Measurements from ENCODE around the gene KRTAP1-5. TPM values are rescaled to one million over a fixed set of nuclear protein-coding genes. Genes with fewer than 3 reads are reported as not detected.

Gene KRTAP1-5
- total RNA-seq, 5 donors from 2014 or later (not counting 1 experiment from before 2014, with no cell fraction given), result not detected

DNA sequence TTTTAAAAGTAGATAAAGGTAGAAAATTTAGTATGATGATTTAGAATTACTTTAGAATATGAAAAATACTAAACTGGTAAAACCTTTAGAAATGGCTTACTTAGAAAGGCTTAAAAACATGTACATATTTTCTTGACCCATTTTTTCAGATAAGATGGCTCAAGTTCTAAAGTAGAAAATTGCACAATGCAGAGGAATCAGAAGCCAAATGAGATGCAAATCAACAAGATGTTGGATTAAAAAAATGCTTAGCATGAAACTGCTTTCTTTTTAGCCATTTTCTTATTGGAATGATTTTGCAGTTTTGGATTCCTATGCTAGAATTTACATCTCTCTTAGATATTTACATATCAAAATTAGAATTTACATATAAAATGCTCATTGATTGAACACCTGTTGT, 16.6 kb downstream of the KRTAP1-5 start:
- Histone ChIP-seq H3K36me3 (ENCODE audit: control insufficient read depth in 2 of 2, extremely low read depth in 1 of 2, insufficient read depth in 1 of 2, low read length in 1 of 2) (no peaks in the 10 kb centered on the region), H3K9me3 (no peaks in the 10 kb centered on the region), H3K27ac (ENCODE audit: low read length) (no peak overlapping the region), H3K27me3 (replicated peaks in 1 of 2; ENCODE audit: control insufficient read depth in 2 of 2, extremely low read depth in 1 of 2, insufficient read depth in 2 of 2, low read length in 1 of 2) (peaks cover 0 to 5% of the 10 kb centered on the region in 2 experiments), H3K4me3 (ENCODE audit: control insufficient read depth in 1 of 2, extremely low read depth in 1 of 2, low read length in 1 of 2) (no peak overlapping the region), H3K4me1 (ENCODE audit: control insufficient read depth in 1 of 2, extremely low read depth in 1 of 2, insufficient read depth in 2 of 2, low read length in 2 of 2) (no peaks in the 10 kb centered on the region)
- ChIA-PET CTCF (no interaction called here), POLR2A (no interaction called here)
- DNase-seq (no peak), ATAC-seq (replicated peaks in 1 of 4) (no peak)
- no peak overlapping the region for H3K4me3 Mint-ChIP-seq
- no peak overlapping the region for H3K27ac Mint-ChIP-seq
- H3K27me3 Mint-ChIP-seq, result peaks cover 0 to 2% of the 10 kb centered on the region in 2 donors
- H3K9me3 Mint-ChIP-seq, result no peaks in the 10 kb centered on the region
- H3K36me3 Mint-ChIP-seq, result no peaks in the 10 kb centered on the region
- H3K4me1 Mint-ChIP-seq, result no peaks in the 10 kb centered on the region

DNA sequence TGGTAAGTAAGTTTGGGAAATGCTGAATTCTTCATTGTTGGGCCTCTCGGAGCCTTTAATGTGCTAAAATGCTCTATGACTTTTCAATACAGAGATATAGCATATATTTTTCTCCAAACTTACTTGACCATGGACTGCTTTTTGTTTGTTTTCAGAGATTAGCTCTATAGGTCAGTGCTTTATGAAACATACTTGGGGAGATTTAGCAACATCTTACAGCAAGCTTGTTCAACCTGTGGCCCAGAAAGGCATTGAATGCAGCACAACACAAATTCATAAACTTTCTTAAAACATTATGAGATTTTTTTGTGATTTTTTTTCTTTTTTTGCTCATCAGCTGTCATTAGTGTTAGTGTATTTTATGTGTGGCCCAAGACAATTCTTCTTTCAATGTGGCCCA, 17.1 kb downstream of the KRTAP1-5 start:
- Mint-ChIP-seq H3K27me3 (no peaks in the 10 kb centered on the region), H3K4me1 (no peaks in the 10 kb centered on the region), H3K9me3 (no peaks in the 10 kb centered on the region), H3K4me3 (no peak overlapping the region), H3K27ac (no peak overlapping the region), H3K36me3 (no peaks in the 10 kb centered on the region)
- no peak overlapping the region for H3K27ac ChIP-seq (ENCODE audit: low read length)
- DNase-seq (no peak), ATAC-seq (replicated peaks in 1 of 4) (no peak)
- no peak overlapping the region for H3K4me3 ChIP-seq (ENCODE audit: control insufficient read depth in 1 of 2, extremely low read depth in 1 of 2, low read length in 1 of 2)
- no peaks in the 10 kb centered on the region for H3K36me3 ChIP-seq (ENCODE audit: control insufficient read depth in 2 of 2, extremely low read depth in 1 of 2, insufficient read depth in 1 of 2, low read length in 1 of 2)
- no CpG with 5 or more reads among the region's 1 CpG for WGBS (ENCODE audit: insufficient coverage)
- H3K4me1 ChIP-seq (ENCODE audit: control insufficient read depth in 1 of 2, extremely low read depth in 1 of 2, insufficient read depth in 2 of 2, low read length in 2 of 2), result no peaks in the 10 kb centered on the region
- ChIA-PET CTCF (no interaction called here), POLR2A (no interaction called here)
- no peaks in the 10 kb centered on the region for H3K9me3 ChIP-seq
- H3K27me3 ChIP-seq (replicated peaks in 1 of 2; ENCODE audit: control insufficient read depth in 2 of 2, extremely low read depth in 1 of 2, insufficient read depth in 2 of 2, low read length in 1 of 2), result peaks cover 0 to 5% of the 10 kb centered on the region in 2 experiments

DNA sequence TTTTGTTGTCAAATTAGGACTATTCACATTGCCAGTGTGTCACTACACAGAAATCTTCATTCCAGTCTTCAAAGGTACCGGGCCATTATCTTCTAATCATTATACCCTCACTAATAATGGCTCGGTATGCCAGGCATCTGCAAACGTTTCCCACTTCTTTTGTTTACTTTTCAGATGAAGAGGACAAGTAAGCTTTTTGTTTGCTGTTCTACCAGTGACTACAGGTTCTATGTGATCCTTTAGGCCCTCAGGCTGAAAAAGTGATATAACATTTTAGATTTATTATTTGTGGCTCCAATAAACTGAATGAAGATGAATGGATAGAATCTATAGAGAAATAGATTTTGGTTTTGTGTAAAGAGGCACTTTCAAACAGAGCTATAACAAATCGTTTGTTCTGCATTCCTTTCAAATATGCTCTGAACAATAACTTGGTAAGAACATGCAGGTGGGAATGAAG, 17.7 kb downstream of the KRTAP1-5 start:
- Histone ChIP-seq H3K9me3 (no peaks in the 10 kb centered on the region), H3K27ac (ENCODE audit: low read length) (no peak overlapping the region), H3K4me3 (ENCODE audit: control insufficient read depth in 1 of 2, extremely low read depth in 1 of 2, low read length in 1 of 2) (no peak overlapping the region), H3K36me3 (ENCODE audit: control insufficient read depth in 2 of 2, extremely low read depth in 1 of 2, insufficient read depth in 1 of 2, low read length in 1 of 2) (no peaks in the 10 kb centered on the region), H3K27me3 (replicated peaks in 1 of 2; ENCODE audit: control insufficient read depth in 2 of 2, extremely low read depth in 1 of 2, insufficient read depth in 2 of 2, low read length in 1 of 2) (peaks cover 0 to 8% of the 10 kb centered on the region in 2 experiments), H3K4me1 (ENCODE audit: control insufficient read depth in 1 of 2, extremely low read depth in 1 of 2, insufficient read depth in 2 of 2, low read length in 2 of 2) (no peaks in the 10 kb centered on the region)
- no peak overlapping the region for H3K27ac Mint-ChIP-seq
- ChIA-PET CTCF (no interaction called here), POLR2A (no interaction called here)
- H3K27me3 Mint-ChIP-seq, result peaks cover 0 to 4% of the 10 kb centered on the region in 2 donors
- DNase-seq (no peak), ATAC-seq (replicated peaks in 1 of 4) (no peak)
- H3K4me3 Mint-ChIP-seq, result no peak overlapping the region
- no peaks in the 10 kb centered on the region for H3K36me3 Mint-ChIP-seq
- H3K4me1 Mint-ChIP-seq, result no peaks in the 10 kb centered on the region
- no CpG with 5 or more reads among the region's 4 CpGs for WGBS (ENCODE audit: insufficient coverage)
- H3K9me3 Mint-ChIP-seq, result no peaks in the 10 kb centered on the region

DNA sequence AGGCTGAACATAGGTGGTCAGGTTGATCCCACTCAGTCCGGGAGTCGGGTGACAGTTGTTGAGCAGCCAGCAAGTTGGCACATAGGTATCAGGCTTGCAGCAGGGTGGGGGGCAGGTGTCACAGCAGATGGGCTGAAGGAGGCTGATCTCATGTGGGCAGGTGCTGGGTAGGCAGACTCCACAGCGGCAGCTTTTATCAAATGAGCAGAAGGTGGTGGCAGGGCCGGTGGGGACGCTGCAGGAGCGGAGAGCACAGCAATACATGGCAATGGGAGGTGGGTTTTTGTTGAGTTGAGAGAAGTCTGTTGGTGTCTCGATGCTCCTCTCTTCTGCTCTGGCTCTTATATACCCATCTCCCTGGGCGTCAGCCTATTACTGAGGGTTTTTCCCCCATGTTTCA, 18.2 kb downstream of the KRTAP1-5 start, which contains the start of gene KRTAP3-1:
TSS of gene KRTAP3-1 (minus strand) at position 318 of the 400 bp plus-strand sequence. CDS start at position 264, 54 bp downstream.
- Histone ChIP-seq H3K36me3 (ENCODE audit: control insufficient read depth in 2 of 2, extremely low read depth in 1 of 2, insufficient read depth in 1 of 2, low read length in 1 of 2) (no peaks in the 10 kb centered on the region), H3K4me3 (ENCODE audit: control insufficient read depth in 1 of 2, extremely low read depth in 1 of 2, low read length in 1 of 2) (no peak within 1 kb of the TSS), H3K27ac (ENCODE audit: low read length) (no peak within 1 kb of the TSS), H3K4me1 (ENCODE audit: control insufficient read depth in 1 of 2, extremely low read depth in 1 of 2, insufficient read depth in 2 of 2, low read length in 2 of 2) (no peaks in the 10 kb centered on the region), H3K27me3 (replicated peaks in 1 of 2; ENCODE audit: control insufficient read depth in 2 of 2, extremely low read depth in 1 of 2, insufficient read depth in 2 of 2, low read length in 1 of 2) (peaks cover 0 to 9% of the 10 kb centered on the region in 2 experiments), H3K9me3 (no peaks in the 10 kb centered on the region)
- CTCF ChIA-PET, result no interaction called here
- DNase-seq, result no peak
- Mint-ChIP-seq H3K27me3 (peaks cover 4 to 9% of the 10 kb centered on the region in 2 donors), H3K27ac (no peak within 1 kb of the TSS), H3K4me1 (no peaks in the 10 kb centered on the region), H3K4me3 (no peak within 1 kb of the TSS), H3K9me3 (no peaks in the 10 kb centered on the region), H3K36me3 (no peaks in the 10 kb centered on the region)
- ATAC-seq (replicated peaks in 1 of 4), result no peak
- POLR2A ChIA-PET, result no interaction called here
- WGBS (ENCODE audit: insufficient coverage), result 89% methylated on average over 2 of the region's 8 CpGs

DNA sequence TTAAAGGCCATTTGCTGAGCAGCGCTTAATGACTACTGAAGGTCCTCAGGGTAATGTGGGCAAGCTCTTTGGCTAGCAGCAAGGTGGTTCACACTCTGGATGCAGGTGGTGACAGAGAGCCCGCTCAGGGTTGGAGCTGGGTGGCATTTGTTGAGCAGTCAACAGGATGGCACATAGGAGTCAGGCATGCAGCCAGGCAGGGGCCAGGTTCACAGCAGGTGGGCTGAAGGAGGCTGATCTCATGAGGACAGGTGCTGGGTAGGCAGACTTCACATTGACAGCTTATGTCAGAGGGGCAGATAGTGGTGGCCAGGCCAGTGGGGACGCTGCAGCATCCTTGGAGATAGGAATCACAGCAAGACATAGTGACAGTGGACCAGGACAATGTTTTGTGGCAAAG, 22.6 kb downstream of the KRTAP1-5 start:
- DNase-seq, result no peak
- Histone ChIP-seq H3K4me3 (ENCODE audit: control insufficient read depth in 1 of 2, extremely low read depth in 1 of 2, low read length in 1 of 2) (no peak overlapping the region), H3K4me1 (ENCODE audit: control insufficient read depth in 1 of 2, extremely low read depth in 1 of 2, insufficient read depth in 2 of 2, low read length in 2 of 2) (no peaks in the 10 kb centered on the region), H3K9me3 (no peaks in the 10 kb centered on the region), H3K27me3 (replicated peaks in 1 of 2; ENCODE audit: control insufficient read depth in 2 of 2, extremely low read depth in 1 of 2, insufficient read depth in 2 of 2, low read length in 1 of 2) (peaks cover 0 to 20% of the 10 kb centered on the region in 2 experiments), H3K27ac (ENCODE audit: low read length) (no peak overlapping the region), H3K36me3 (ENCODE audit: control insufficient read depth in 2 of 2, extremely low read depth in 1 of 2, insufficient read depth in 1 of 2, low read length in 1 of 2) (no peaks in the 10 kb centered on the region)
- H3K4me1 Mint-ChIP-seq, result no peaks in the 10 kb centered on the region
- 94% methylated on average over 2 of the region's 3 CpGs for WGBS (ENCODE audit: insufficient coverage)
- ChIA-PET POLR2A (no interaction called here), CTCF (no interaction called here)
- no peak overlapping the region for H3K4me3 Mint-ChIP-seq
- H3K36me3 Mint-ChIP-seq, result no peaks in the 10 kb centered on the region
- ATAC-seq (replicated peaks in 1 of 4), result no peak
- H3K9me3 Mint-ChIP-seq, result no peaks in the 10 kb centered on the region
- H3K27ac Mint-ChIP-seq, result no peak overlapping the region
- H3K27me3 Mint-ChIP-seq, result peaks cover 17 to 22% of the 10 kb centered on the region in 2 donors

DNA sequence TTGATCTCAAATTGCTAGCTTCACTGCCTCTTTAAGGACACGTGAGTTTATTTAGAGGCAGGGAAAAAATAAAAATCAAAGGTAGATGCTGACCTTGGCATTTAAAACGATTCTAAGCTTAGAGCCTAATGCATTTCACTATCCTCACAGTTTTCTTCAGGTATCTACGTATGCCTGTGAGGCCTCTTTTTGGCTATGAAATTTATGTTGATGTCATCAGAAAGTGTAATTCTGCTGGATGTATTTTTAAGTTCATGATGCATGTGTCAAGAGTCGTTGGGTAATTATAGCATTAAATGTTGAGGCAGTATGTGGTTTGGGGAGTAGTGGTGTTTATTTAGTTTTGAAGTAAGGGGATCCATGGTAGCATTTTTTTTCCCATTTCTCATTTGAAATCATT, 23.1 kb downstream of the KRTAP1-5 start:
- Histone ChIP-seq H3K9me3 (no peaks in the 10 kb centered on the region), H3K4me1 (ENCODE audit: control insufficient read depth in 1 of 2, extremely low read depth in 1 of 2, insufficient read depth in 2 of 2, low read length in 2 of 2) (no peaks in the 10 kb centered on the region), H3K27ac (ENCODE audit: low read length) (no peak overlapping the region), H3K36me3 (ENCODE audit: control insufficient read depth in 2 of 2, extremely low read depth in 1 of 2, insufficient read depth in 1 of 2, low read length in 1 of 2) (no peaks in the 10 kb centered on the region), H3K4me3 (ENCODE audit: control insufficient read depth in 1 of 2, extremely low read depth in 1 of 2, low read length in 1 of 2) (no peak overlapping the region), H3K27me3 (replicated peaks in 1 of 2; ENCODE audit: control insufficient read depth in 2 of 2, extremely low read depth in 1 of 2, insufficient read depth in 2 of 2, low read length in 1 of 2) (peaks cover 0 to 22% of the 10 kb centered on the region in 2 experiments)
- H3K27me3 Mint-ChIP-seq, result peaks cover 22 to 26% of the 10 kb centered on the region in 2 donors
- POLR2A ChIA-PET, result no interaction called here
- CTCF ChIA-PET, result interaction anchor here in 1 of 2 donors (0.5 kb wide), 1 partner anchor 690 kb away, joined by 4 read pairs; no protein-coding TSS in a partner anchor
- 100% methylated on average over 1 of the region's 4 CpGs for WGBS (ENCODE audit: insufficient coverage)
- no peak for ATAC-seq (replicated peaks in 1 of 4)
- H3K4me1 Mint-ChIP-seq, result no peaks in the 10 kb centered on the region
- no peak overlapping the region for H3K4me3 Mint-ChIP-seq
- H3K36me3 Mint-ChIP-seq, result no peaks in the 10 kb centered on the region
- no peak for DNase-seq
- H3K27ac Mint-ChIP-seq, result no peak overlapping the region
- H3K9me3 Mint-ChIP-seq, result no peaks in the 10 kb centered on the region

DNA sequence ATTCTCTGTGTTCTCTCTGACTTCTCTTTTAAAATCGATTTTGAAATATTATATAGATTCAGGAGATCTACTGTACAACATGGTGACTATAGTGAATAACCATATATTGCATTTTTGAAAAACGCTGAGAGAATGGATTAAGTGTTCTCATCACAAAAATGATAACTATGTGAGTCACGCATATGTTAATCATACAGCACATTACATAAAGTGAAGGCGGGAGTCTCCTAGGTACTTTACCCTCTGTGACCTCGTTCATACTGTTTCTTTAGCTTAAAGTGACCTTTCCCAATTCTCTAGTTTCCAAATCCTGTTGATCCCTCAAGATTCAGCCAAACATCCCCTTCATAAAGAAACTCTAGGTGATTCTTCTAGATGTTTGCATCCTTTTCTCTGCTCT, 24.2 kb downstream of the KRTAP1-5 start:
- 60% methylated on average over 3 of the region's 5 CpGs for WGBS (ENCODE audit: insufficient coverage)
- no peaks in the 10 kb centered on the region for H3K36me3 Mint-ChIP-seq
- ChIA-PET CTCF (no interaction called here), POLR2A (no interaction called here)
- no peak overlapping the region for H3K27ac Mint-ChIP-seq
- ATAC-seq (replicated peaks in 1 of 4) (no peak), DNase-seq (no peak)
- H3K4me3 Mint-ChIP-seq, result no peak overlapping the region
- Histone ChIP-seq H3K36me3 (ENCODE audit: control insufficient read depth in 2 of 2, extremely low read depth in 1 of 2, insufficient read depth in 1 of 2, low read length in 1 of 2) (no peaks in the 10 kb centered on the region), H3K9me3 (no peaks in the 10 kb centered on the region), H3K27ac (ENCODE audit: low read length) (no peak overlapping the region), H3K27me3 (replicated peaks in 1 of 2; ENCODE audit: control insufficient read depth in 2 of 2, extremely low read depth in 1 of 2, insufficient read depth in 2 of 2, low read length in 1 of 2) (peaks cover 0 to 17% of the 10 kb centered on the region in 2 experiments), H3K4me3 (ENCODE audit: control insufficient read depth in 1 of 2, extremely low read depth in 1 of 2, low read length in 1 of 2) (no peak overlapping the region), H3K4me1 (ENCODE audit: control insufficient read depth in 1 of 2, extremely low read depth in 1 of 2, insufficient read depth in 2 of 2, low read length in 2 of 2) (no peaks in the 10 kb centered on the region)
- no peaks in the 10 kb centered on the region for H3K4me1 Mint-ChIP-seq
- H3K27me3 Mint-ChIP-seq, result peaks cover 28 to 30% of the 10 kb centered on the region in 2 donors
- H3K9me3 Mint-ChIP-seq, result no peaks in the 10 kb centered on the region

All from T-cell (primary cell).